DOHH2 (cell line): ENCODE data around the gene SMYD5.

ENCODE experiments used
- EZH2phosphoT487 ChIP-seq: fragments of 200-600 bp; sonication (generic); IDR thresholded peaks from 2 replicates; pipeline ENCODE4 v1.6.1; 2017; ENCODE audit warnings: borderline replicate concordance, mild to moderate bottlenecking, antibody characterized with exemption, low read length, moderate library complexity, mixed read lengths
- TF ChIP-seq, protein P1 (sequence below): fragments of 200-600 bp; sonication (generic); IDR thresholded peaks from one replicate; pipeline ENCODE4 v1.5.1; 2014; ENCODE audit warnings: antibody characterized with exemption, mild to moderate bottlenecking, low read depth, low read length; ENCODE audit not compliant: poor library complexity, severe bottlenecking

DNA sequence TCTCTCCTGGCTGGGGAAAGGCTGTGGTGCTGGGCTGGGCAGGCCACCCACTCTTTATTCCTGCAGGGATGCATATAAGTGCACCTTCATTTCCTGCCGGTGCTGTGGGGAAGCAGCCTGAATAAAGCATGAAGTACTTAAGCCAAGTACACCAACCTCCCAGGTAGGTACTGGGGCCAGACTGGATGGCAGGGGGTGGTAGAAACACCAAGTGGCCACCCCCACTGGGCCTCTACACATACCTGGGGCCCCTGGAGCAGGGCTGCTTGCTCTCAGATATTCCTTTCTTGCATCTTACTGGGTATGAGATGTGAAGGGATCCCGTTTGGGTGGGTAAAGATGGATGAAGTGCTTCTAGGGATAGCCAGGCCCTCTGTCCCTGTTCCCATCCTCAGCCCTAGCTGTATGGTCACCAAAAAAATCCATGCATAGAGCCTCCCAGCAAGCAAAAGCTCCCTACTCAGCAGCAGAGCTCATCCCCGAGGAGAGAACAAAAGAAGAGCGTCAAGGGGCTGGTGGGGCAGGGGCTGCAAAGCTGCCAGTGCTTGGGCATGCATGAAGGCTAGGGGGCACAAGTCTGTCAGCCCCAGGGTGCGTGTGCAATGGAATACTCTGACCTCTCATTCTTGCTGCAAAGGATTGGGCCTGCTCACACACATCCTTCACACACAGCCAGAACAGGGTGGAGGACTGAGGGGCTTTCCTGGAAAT, 42.0 kb downstream of the SMYD5 start:
- TF ChIP-seq EZH2phosphoT487, result no peak
- TF ChIP-seq, protein P1, sequence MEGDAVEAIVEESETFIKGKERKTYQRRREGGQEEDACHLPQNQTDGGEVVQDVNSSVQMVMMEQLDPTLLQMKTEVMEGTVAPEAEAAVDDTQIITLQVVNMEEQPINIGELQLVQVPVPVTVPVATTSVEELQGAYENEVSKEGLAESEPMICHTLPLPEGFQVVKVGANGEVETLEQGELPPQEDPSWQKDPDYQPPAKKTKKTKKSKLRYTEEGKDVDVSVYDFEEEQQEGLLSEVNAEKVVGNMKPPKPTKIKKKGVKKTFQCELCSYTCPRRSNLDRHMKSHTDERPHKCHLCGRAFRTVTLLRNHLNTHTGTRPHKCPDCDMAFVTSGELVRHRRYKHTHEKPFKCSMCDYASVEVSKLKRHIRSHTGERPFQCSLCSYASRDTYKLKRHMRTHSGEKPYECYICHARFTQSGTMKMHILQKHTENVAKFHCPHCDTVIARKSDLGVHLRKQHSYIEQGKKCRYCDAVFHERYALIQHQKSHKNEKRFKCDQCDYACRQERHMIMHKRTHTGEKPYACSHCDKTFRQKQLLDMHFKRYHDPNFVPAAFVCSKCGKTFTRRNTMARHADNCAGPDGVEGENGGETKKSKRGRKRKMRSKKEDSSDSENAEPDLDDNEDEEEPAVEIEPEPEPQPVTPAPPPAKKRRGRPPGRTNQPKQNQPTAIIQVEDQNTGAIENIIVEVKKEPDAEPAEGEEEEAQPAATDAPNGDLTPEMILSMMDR, result no peak
